HCT116 (cell line): ENCODE measurements around the gene GBGT1. TPM values are rescaled to one million over a fixed set of nuclear protein-coding genes. Genes with fewer than 3 reads are reported as not detected.

Experiments
- ATAC-seq: fragments of 200-7000 bp; cut with Tn5 transposase; 2 replicates; pipeline ENCODE4 v1.9.1; 2020; ENCODE audit warnings: mild to moderate bottlenecking, moderate library complexity
- BruUV-seq: library from RNA; stranded (reverse); fragments of 400-500 nt; replicated peaks from 2 replicates; lab custom pipeline; 2021; lab: Mats Ljungman, UMichigan
- CTCF ChIA-PET: fragments of 300-600 bp; sonication (Branson Sonifier 250); formaldehyde crosslinking; loops from one replicate; lab custom pipeline; 2021; ENCODE audit warnings: antibody characterized with exemption; lab: Charles Lee
- POLR2A ChIA-PET: fragments of 300-600, 350-600 bp; sonication (Branson Sonifier 250); formaldehyde crosslinking; loops from one replicate; lab custom pipeline; 2021; ENCODE audit warnings: antibody characterized with exemption; lab: Charles Lee
- RAD21 ChIA-PET, 2 experiments: fragments of 300-600 bp; sonication (Branson Sonifier 250); formaldehyde crosslinking; loops; one replicate each; lab custom pipeline; 2023; ENCODE audit warnings: low total read pairs in 2 of 2; ENCODE audit not compliant: uncharacterized antibody in 2 of 2, unreplicated experiment in 2 of 2, low non-redundant PET in 1 of 2; lab: Charles Lee
- DNase-seq: peaks from one replicate; pipeline ENCODE4 v3.0.0-alpha.2; 2010; ENCODE audit warnings: low read depth, low spot score
- H2AFZ ChIP-seq: fragments of 200-600 bp; shearing (Covaris generic), sonication (generic); 2 replicates; pipeline ENCODE4 v1.6.1; 2017; ENCODE audit warnings: low read depth, mixed run types, mixed read lengths, antibody characterized with exemption, low read length; ENCODE audit not compliant: poor library complexity, severe bottlenecking
- H3K27ac ChIP-seq: 2 replicates; pipeline ENCODE4 v1.5.1; 2012; ENCODE audit warnings: low read depth, low read length
- H3K27me3 ChIP-seq: fragments of 200-600 bp; sonication (generic); 2 replicates; pipeline ENCODE4 v1.6.1; 2016; ENCODE audit warnings: mixed run types, low read length, mixed read lengths; ENCODE audit not compliant: insufficient read depth
- H3K36me3 ChIP-seq, 2 experiments: fragments of 200-500 bp in 1 of 2; fragments of 200-600 bp in 1 of 2; sonication (Bioruptor generic) in 1 of 2; sonication (generic) in 1 of 2; 2 replicates each; pipeline versions ENCODE4 v1.5.1 to v1.6.1; 2014 to 2016; ENCODE audit warnings: low read length in 2 of 2, inconsistent platforms in 1 of 2, mixed read lengths in 1 of 2, mixed run types in 1 of 2; ENCODE audit not compliant: insufficient read depth in 2 of 2, control insufficient read depth in 1 of 2
- H3K4me1 ChIP-seq, 2 experiments: fragments of 200-600 bp in 1 of 2; sonication (generic) in 1 of 2; 2 replicates each; pipeline versions ENCODE4 v1.5.1 to v1.6.1; 2012 to 2017; ENCODE audit warnings: low read length in 2 of 2, inconsistent platforms in 1 of 2, mild to moderate bottlenecking in 1 of 2, mixed read lengths in 1 of 2, mixed run types in 1 of 2, moderate library complexity in 1 of 2; ENCODE audit not compliant: insufficient read depth in 2 of 2, control insufficient read depth in 1 of 2
- H3K4me2 ChIP-seq: fragments of 200-600 bp; sonication (generic); 2 replicates; pipeline ENCODE4 v1.6.1; 2017; ENCODE audit warnings: mixed run types, low read length, mixed read lengths
- H3K4me3 ChIP-seq, 2 experiments: fragments of 200-600 bp in 1 of 2; sonication (generic) in 1 of 2; replicated peaks in 1 of 2; 2 replicates each; pipeline ENCODE4 v1.5.1; 2011 to 2016; ENCODE audit warnings: low read length in 2 of 2, control low read depth in 1 of 2, low read depth in 1 of 2, mild to moderate bottlenecking in 1 of 2, mixed read lengths in 1 of 2, mixed run types in 1 of 2
- H3K79me2 ChIP-seq: fragments of 200-600 bp; sonication (generic); 2 replicates; pipeline ENCODE4 v1.6.1; 2017; ENCODE audit warnings: mild to moderate bottlenecking, mixed run types, low read length, moderate library complexity, mixed read lengths; ENCODE audit not compliant: insufficient read depth
- H3K9ac ChIP-seq: fragments of 200-600 bp; sonication (generic); 2 replicates; pipeline ENCODE4 v1.6.1; 2016; ENCODE audit warnings: low read length, mixed read lengths
- H3K9me2 ChIP-seq: fragments of 200-600 bp; sonication (generic), shearing (Covaris generic); 2 replicates; pipeline ENCODE4 v1.6.1; 2017; ENCODE audit warnings: mixed run types, mild to moderate bottlenecking, moderate library complexity; ENCODE audit not compliant: insufficient read depth
- H3K9me3 ChIP-seq, 2 experiments: fragments of 200-500 bp in 1 of 2; fragments of 200-600 bp in 1 of 2; sonication (Bioruptor generic) in 1 of 2; sonication (generic) in 1 of 2; 2 replicates each; pipeline ENCODE4 v1.6.1; 2014 to 2017; ENCODE audit warnings: low read length in 2 of 2, mixed read lengths in 2 of 2, inconsistent platforms in 1 of 2, low read depth in 1 of 2, mild to moderate bottlenecking in 1 of 2, mixed run types in 1 of 2, moderate library complexity in 1 of 2; ENCODE audit not compliant: control insufficient read depth in 1 of 2, insufficient read depth in 1 of 2
- H4K20me1 ChIP-seq: fragments of 200-600 bp; sonication (generic), shearing (Covaris generic); 2 replicates; pipeline ENCODE4 v1.6.1; 2017; ENCODE audit warnings: mixed run types, mild to moderate bottlenecking, moderate library complexity; ENCODE audit not compliant: insufficient read depth
- CBX3 ChIP-seq: IDR thresholded peaks from 2 replicates; pipeline ENCODE4 v1.6.1; 2012; ENCODE audit warnings: low read depth
- CEBPB ChIP-seq: IDR thresholded peaks from 2 replicates; pipeline ENCODE4 v1.6.1; 2012; ENCODE audit warnings: low read depth
- CTCF ChIP-seq, 3 experiments: fragments of 200-600 bp in 1 of 3; sonication (generic) in 1 of 3; IDR thresholded peaks in 2 of 3; conservative IDR thresholded peaks in 1 of 3; 2 replicates each; pipeline ENCODE4 v1.5.1; 2012 to 2017; ENCODE audit warnings: low read depth in 2 of 3, low read length in 2 of 3, antibody characterized with exemption in 1 of 3, borderline replicate concordance in 1 of 3, control low read depth in 1 of 3, mild to moderate bottlenecking in 1 of 3, mixed read lengths in 1 of 3, mixed run types in 1 of 3, moderate library complexity in 1 of 3; ENCODE audit not compliant: insufficient read depth in 1 of 3
- EGR1 ChIP-seq: IDR thresholded peaks from 2 replicates; pipeline ENCODE4 v1.6.1; 2012; ENCODE audit warnings: low read depth
- ELF1 ChIP-seq: IDR thresholded peaks from 2 replicates; pipeline ENCODE4 v1.6.1; 2012; ENCODE audit warnings: low read depth, borderline replicate concordance
- EZH2 ChIP-seq: fragments of 200-600 bp; sonication (generic); IDR thresholded peaks from 2 replicates; pipeline ENCODE4 v1.6.1; 2017; ENCODE audit warnings: antibody characterized with exemption, mixed run types
- JUND ChIP-seq: IDR thresholded peaks from 2 replicates; pipeline ENCODE4 v1.6.1; 2012
- MAX ChIP-seq: IDR thresholded peaks from 2 replicates; pipeline ENCODE4 v1.6.1; 2012
- RAD21 ChIP-seq: IDR thresholded peaks from 2 replicates; pipeline ENCODE4 v1.6.1; 2012; ENCODE audit warnings: low read depth, mild to moderate bottlenecking
- SP1 ChIP-seq: IDR thresholded peaks from 2 replicates; pipeline ENCODE4 v1.6.1; 2012; ENCODE audit warnings: low read depth
- SRF ChIP-seq: IDR thresholded peaks from 2 replicates; pipeline ENCODE4 v1.6.1; 2012; ENCODE audit warnings: low read depth
- ZNF274 ChIP-seq: fragments of 200-500 bp; sonication (Bioruptor generic); IDR thresholded peaks from 2 replicates; pipeline ENCODE4 v1.6.1; 2014; ENCODE audit warnings: mild to moderate bottlenecking, low read depth, low read length, inconsistent platforms
- intact Hi-C: fragments of 100-400 bp; cut with micrococcal nuclease; formaldehyde crosslinking; loops from 2 replicates; pipeline ENCODE4 v1.10.0; 2022
- total RNA-seq: library from RNA; stranded (reverse); gene quantifications from one replicate; pipeline ENCODE4 v1.2.1, GENCODE V29; 2021; ENCODE audit not compliant: unreplicated experiment

The GBGT1 gene
- total RNA-seq, 1 experiment from 2014 or later, result 0.34 TPM

DNA sequence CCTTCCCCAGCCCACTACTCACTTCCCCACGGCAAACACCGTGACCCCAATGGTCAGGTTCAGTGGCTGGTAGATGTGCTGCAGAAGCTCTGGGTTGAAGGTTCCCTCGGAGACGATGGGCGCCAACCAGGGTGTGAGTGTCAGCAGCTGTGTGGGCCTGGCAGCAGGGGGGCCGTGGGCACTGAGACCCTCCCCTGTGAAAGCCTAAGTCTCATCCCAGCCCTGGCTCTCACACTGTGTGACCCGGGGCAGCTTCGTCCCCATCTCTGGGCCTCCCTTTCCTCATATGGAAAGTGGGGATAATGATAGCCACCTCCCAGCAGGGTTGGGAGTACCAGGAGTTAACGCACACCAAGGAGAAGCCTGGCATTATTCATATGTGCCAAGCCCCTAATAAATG, 8.6 kb downstream of the GBGT1 start:
- TF ChIP-seq CBX3, result no peak
- no peak for TF ChIP-seq EGR1
- no peak for TF ChIP-seq CEBPB
- no peak for TF ChIP-seq ZNF274
- no peak for TF ChIP-seq SRF
- no peak for TF ChIP-seq RAD21
- TF ChIP-seq ELF1, result no peak
- TF ChIP-seq JUND, result no peak
- no peak for TF ChIP-seq EZH2
- TF ChIP-seq CTCF (IDR thresholded peaks at IDR 0.05 in 2 of 3, conservative IDR thresholded peaks at IDR 0.05 in 1 of 3; ENCODE audit: borderline replicate concordance in 1 of 3, insufficient read depth in 1 of 3, low read depth in 2 of 3, low read length in 2 of 3), result no peak
- TF ChIP-seq SP1, result no peak
- TF ChIP-seq MAX, result no peak
- Histone ChIP-seq H3K9me3 (no peaks in the 10 kb centered on the region), H3K4me1 (peaks cover 0 to under 1% of the 10 kb centered on the region in 2 experiments; a peak in 1 of 4 replicates), H3K4me3 (no peak overlapping the region), H2AFZ (no peak overlapping the region), H3K27ac (no peak overlapping the region), H3K4me2 (no peak overlapping the region), H4K20me1 (no peaks in the 10 kb centered on the region), H3K9ac (no peak overlapping the region), H3K79me2 (no peaks in the 10 kb centered on the region), H3K9me2 (no peaks in the 10 kb centered on the region), H3K36me3 (no peaks in the 10 kb centered on the region), H3K27me3 (no peaks in the 10 kb centered on the region)
- DNase-seq (no peak), ATAC-seq (no peak)
- ChIA-PET CTCF (no interaction called here), RAD21 (no interaction called here), POLR2A (no interaction called here)
- intact Hi-C loops, result no loop called here
- BruUV-seq, result no TSS peak
